B cell (primary cell): ENCODE measurements around the gene SCGB1D1. TPM values are rescaled to one million over a fixed set of nuclear protein-coding genes. Genes with fewer than 3 reads are reported as not detected.

Experiments used
- ATAC-seq: fragments of 200-7000 bp; cut with Tn5 transposase; one replicate; pipeline ENCODE4 v1.10.0; 2021; ENCODE audit warnings: low read depth, mild to moderate bottlenecking, moderate number of reproducible peaks, moderate library complexity
- CTCF ChIA-PET: fragments of 350-600 bp; sonication (Branson Sonifier 250); formaldehyde crosslinking; loops from one replicate; lab custom pipeline; 2021; ENCODE audit warnings: antibody characterized with exemption, inconsistent platforms; lab: Charles Lee
- POLR2A ChIA-PET: fragments of 350-600 bp; sonication (Branson Sonifier 250); formaldehyde crosslinking; loops from one replicate; lab custom pipeline; 2021; ENCODE audit warnings: antibody characterized with exemption; lab: Charles Lee
- DNase-seq: peaks from one replicate; pipeline ENCODE4 v3.0.0; 2013
- H2AFZ ChIP-seq: 2 replicates; pipeline ENCODE4 v1.6.1; 2012; ENCODE audit warnings: mild to moderate bottlenecking, low read depth, low read length; ENCODE audit not compliant: insufficient read depth, poor library complexity, severe bottlenecking
- H3K27ac ChIP-seq, 2 donors: 1 replicate in 1 of 2; 2 replicates in 1 of 2; pipeline ENCODE4 v1.5.1; 2012 to 2013; ENCODE audit warnings: low read length in 2 of 2, mild to moderate bottlenecking in 2 of 2, moderate library complexity in 1 of 2
- H3K27me3 ChIP-seq, 4 experiments: fragments of 200-600 bp in 1 of 4; sonication (generic) in 1 of 4; replicated peaks in 1 of 4; 1 replicate in 2 of 4; 2 replicates in 2 of 4; pipeline versions ENCODE4 v1.6.1 to v1.7.0; 2013 to 2016; ENCODE audit warnings: low read length in 3 of 4, mild to moderate bottlenecking in 2 of 4, mixed read lengths in 1 of 4, moderate library complexity in 1 of 4; ENCODE audit not compliant: insufficient read depth in 4 of 4, control insufficient read depth in 3 of 4; ENCODE audit errors: control extremely low read depth in 1 of 4
- H3K36me3 ChIP-seq, 2 experiments: replicated peaks in 1 of 2; 1 replicate in 1 of 2; 2 replicates in 1 of 2; pipeline versions ENCODE4 v1.6.1 to v1.7.1; 2013; ENCODE audit warnings: low read length in 1 of 2; ENCODE audit not compliant: insufficient read depth in 2 of 2, control insufficient read depth in 1 of 2; ENCODE audit errors: control extremely low read depth in 1 of 2, extremely low read depth in 1 of 2
- H3K4me1 ChIP-seq, 2 donors: fragments of 200-600 bp in 1 of 2; sonication (generic) in 1 of 2; 1 replicate in 1 of 2; 2 replicates in 1 of 2; pipeline versions ENCODE4 v1.5.1 to v1.6.1; 2013 to 2017; ENCODE audit warnings: low read length in 2 of 2; ENCODE audit not compliant: control insufficient read depth in 2 of 2, insufficient read depth in 2 of 2
- H3K4me2 ChIP-seq: replicated peaks from 2 replicates; pipeline ENCODE3; 2012; ENCODE audit warnings: mild to moderate bottlenecking, low read depth, low read length; ENCODE audit not compliant: poor library complexity, severe bottlenecking
- H3K4me3 ChIP-seq, 5 experiments: fragments of 200-600 bp in 1 of 5; sonication (generic) in 1 of 5; 1 replicate in 3 of 5; 2 replicates in 2 of 5; pipeline versions ENCODE4 v1.5.1 to v1.7.0; 2011 to 2016; ENCODE audit warnings: low read length in 4 of 5, mild to moderate bottlenecking in 4 of 5, low read depth in 2 of 5, control low read depth in 1 of 5, moderate library complexity in 1 of 5; ENCODE audit not compliant: insufficient read depth in 1 of 5; ENCODE audit errors: control extremely low read depth in 1 of 5, extremely low read depth in 1 of 5
- H3K79me2 ChIP-seq: fragments of 200-600 bp; sonication (generic); one replicate; pipeline ENCODE4 v1.6.0; 2016; ENCODE audit warnings: low read length; ENCODE audit not compliant: control insufficient read depth, insufficient read depth
- H3K9ac ChIP-seq: fragments of 200-600 bp; sonication (generic); 2 replicates; pipeline ENCODE4 v1.6.1; 2017; ENCODE audit warnings: mild to moderate bottlenecking, low read length, moderate library complexity
- H3K9me3 ChIP-seq, 3 donors: one replicate each; pipeline versions ENCODE4 v1.6.1 to v1.7.1; 2013; ENCODE audit warnings: low read length in 2 of 3; ENCODE audit not compliant: control insufficient read depth in 2 of 3, insufficient read depth in 1 of 3; ENCODE audit errors: control extremely low read depth in 1 of 3
- H4K20me1 ChIP-seq: 2 replicates; pipeline ENCODE4 v1.6.0; 2012; ENCODE audit warnings: mild to moderate bottlenecking, low read length; ENCODE audit not compliant: insufficient read depth, control insufficient read depth, poor library complexity, severe bottlenecking
- H3K27ac Mint-ChIP-seq: one replicate; pipeline ENCODE4 v1.8.0; 2021; ENCODE audit warnings: mixed read lengths
- H3K27me3 Mint-ChIP-seq: one replicate; pipeline ENCODE4 v1.8.0; 2021; ENCODE audit warnings: mixed read lengths
- H3K4me1 Mint-ChIP-seq: one replicate; pipeline ENCODE4 v1.8.0; 2021; ENCODE audit warnings: mixed read lengths
- H3K4me3 Mint-ChIP-seq: one replicate; pipeline ENCODE4 v1.8.0; 2021; ENCODE audit warnings: mixed read lengths
- H3K9me3 Mint-ChIP-seq: one replicate; pipeline ENCODE4 v1.8.0; 2022; ENCODE audit warnings: mixed read lengths; ENCODE audit not compliant: insufficient read depth
- CTCF ChIP-seq: fragments of 200-600 bp; IDR thresholded peaks from one replicate; pipeline ENCODE4 v1.8.0; 2022; ENCODE audit warnings: antibody characterized with exemption, mild to moderate bottlenecking
- EZH2 ChIP-seq: IDR thresholded peaks from 2 replicates; pipeline ENCODE4 v1.6.1; 2012; ENCODE audit warnings: borderline replicate concordance, low read depth, mild to moderate bottlenecking, moderate library complexity, low read length; ENCODE audit not compliant: insufficient read depth, poor library complexity, severe bottlenecking
- WGBS: methylation state at CpG from one replicate; pipeline ENCODE4 v1.1.5; 2013; ENCODE audit warnings: missing lambda C conversion rate; ENCODE audit not compliant: insufficient coverage; 5-methylcytosine and 5-hydroxymethylcytosine counted together
- intact Hi-C: fragments of 100-400 bp; cut with micrococcal nuclease; formaldehyde crosslinking; loops from one replicate; pipeline ENCODE4 v1.10.0; 2022
- polyA plus RNA-seq: library from polyadenylated mRNA; depleted of rRNA; stranded (reverse); fragments of >200 nt; gene quantifications from 2 replicates; pipeline ENCODE4 v1.2.3, GENCODE V29; 2012
- total RNA-seq, 2 donors: library from RNA; stranded (reverse); fragments of 120-200 nt in 1 of 2; gene quantifications; 1 replicate in 1 of 2; 2 replicates in 1 of 2; pipeline versions ENCODE4 v1.2.3 to v1.2.4, GENCODE V29; 2013 to 2022

SCGB1D1 gene
- total and polyA plus RNA-seq, 2 donors (not counting 1 experiment from before 2014, with no cell fraction given) = not detected

DNA sequence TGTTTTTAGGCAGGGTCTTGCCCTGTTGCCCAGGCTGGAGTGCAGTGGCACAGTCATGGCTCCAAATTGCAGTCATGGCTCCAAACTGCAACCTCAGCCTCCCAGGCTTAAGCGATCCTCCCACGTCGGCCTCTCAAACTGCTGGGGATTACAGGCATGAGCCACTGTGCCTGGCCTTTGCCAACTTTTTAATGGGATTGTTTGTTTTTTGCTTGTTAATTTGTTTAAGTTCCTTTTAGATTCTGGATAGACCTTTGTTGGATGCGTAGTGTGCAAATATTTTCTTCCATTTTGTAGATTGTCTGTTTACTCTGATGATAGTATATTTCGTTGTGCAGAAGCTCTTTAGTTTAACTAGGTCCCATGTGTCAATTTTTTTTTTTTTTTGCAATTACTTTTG, 10.0 kb upstream of the SCGB1D1 start:
- Histone ChIP-seq H3K4me2 (no peak overlapping the region), H3K36me3 (no peaks in the 10 kb centered on the region), H2AFZ (no peak overlapping the region), H3K27ac (no peak overlapping the region), H3K9ac (no peak overlapping the region), H3K9me3 (peaks cover 0 to 4% (median 1%) of the 10 kb centered on the region in 3 donors), H3K27me3 (peaks cover 0 to 6% (median 4%) of the 10 kb centered on the region in 4 experiments), H4K20me1 (no peaks in the 10 kb centered on the region), H3K4me1 (no peaks in the 10 kb centered on the region), H3K4me3 (no peak overlapping the region), H3K79me2 (no peaks in the 10 kb centered on the region)
- Mint-ChIP-seq H3K9me3 (no peaks in the 10 kb centered on the region), H3K4me3 (no peak overlapping the region), H3K27ac (no peak overlapping the region), H3K27me3 (peaks cover 43% of the 10 kb centered on the region), H3K4me1 (no peaks in the 10 kb centered on the region)
- POLR2A ChIA-PET = no interaction called here
- intact Hi-C loops = no loop called here
- TF ChIP-seq EZH2 (no peak), CTCF (no peak)
- 85% methylated on average over 3 of the region's 5 CpGs for WGBS
- DNase-seq (no peak), ATAC-seq (no peak)
- CTCF ChIA-PET = no interaction called here

- TF ChIP-seq EZH2 = no peak
- TF ChIP-seq CTCF = no peak
- intact Hi-C loops = no loop called here
- H3K4me1 ChIP-seq = no peaks in the 10 kb centered on the region
- H3K4me2 ChIP-seq = no peak overlapping the region
- POLR2A ChIA-PET = no interaction called here
- no peak overlapping the region for H3K4me3 Mint-ChIP-seq
- no peaks in the 10 kb centered on the region for H3K9me3 Mint-ChIP-seq
- no peaks in the 10 kb centered on the region for H3K36me3 ChIP-seq
- WGBS = 95% methylated on average over 2 of the region's 2 CpGs
- peaks cover 0 to 5% (median 0%) of the 10 kb centered on the region in 4 experiments for H3K27me3 ChIP-seq
- no peaks in the 10 kb centered on the region for H3K79me2 ChIP-seq
- no peak overlapping the region for H3K27ac Mint-ChIP-seq
- CTCF ChIA-PET = no interaction called here
- peaks cover 45% of the 10 kb centered on the region for H3K27me3 Mint-ChIP-seq
- DNase-seq (no peak), ATAC-seq (no peak)
- no peak overlapping the region for H3K27ac ChIP-seq
- H2AFZ ChIP-seq = no peak overlapping the region
- no peaks in the 10 kb centered on the region for H3K4me1 Mint-ChIP-seq
- H4K20me1 ChIP-seq = no peaks in the 10 kb centered on the region
- H3K9me3 ChIP-seq = peaks cover 0 to 4% (median 1%) of the 10 kb centered on the region in 3 donors
- no peak overlapping the region for H3K9ac ChIP-seq
- H3K4me3 ChIP-seq = no peak overlapping the region
These were observed 8.9 kb upstream of the SCGB1D1 start for GRCh38 chr11:62181097-62181496.
